Left renal cortex interstitium (tissue), 4 donors: ENCODE measurements around the gene COQ10B. TPM values are rescaled to one million over a fixed set of nuclear protein-coding genes. Genes with fewer than 3 reads are reported as not detected.
"Not testable (repeated sequence)": the region's sequence is repeated elsewhere in the genome, so short reads cannot be mapped to it uniquely, and the experiment has no call there.

Source experiments
- DNase-seq, 4 donors: peaks; one replicate each; pipeline ENCODE4 v3.0.0-alpha.2; 2013; ENCODE audit warnings: low read depth in 4 of 4, low spot score in 2 of 4, missing footprints in 1 of 4
- polyA plus RNA-seq, 4 donors: library from polyadenylated mRNA; unstranded; fragments of 120-200 nt; gene quantifications; one replicate each; pipeline ENCODE4 v1.2.1, GENCODE V29; 2013; ENCODE audit not compliant: insufficient read length in 4 of 4

COQ10B gene
- 10 to 100 TPM; 12.8 to 20.3 (median 16.3) TPM for polyA plus RNA-seq

DNA sequence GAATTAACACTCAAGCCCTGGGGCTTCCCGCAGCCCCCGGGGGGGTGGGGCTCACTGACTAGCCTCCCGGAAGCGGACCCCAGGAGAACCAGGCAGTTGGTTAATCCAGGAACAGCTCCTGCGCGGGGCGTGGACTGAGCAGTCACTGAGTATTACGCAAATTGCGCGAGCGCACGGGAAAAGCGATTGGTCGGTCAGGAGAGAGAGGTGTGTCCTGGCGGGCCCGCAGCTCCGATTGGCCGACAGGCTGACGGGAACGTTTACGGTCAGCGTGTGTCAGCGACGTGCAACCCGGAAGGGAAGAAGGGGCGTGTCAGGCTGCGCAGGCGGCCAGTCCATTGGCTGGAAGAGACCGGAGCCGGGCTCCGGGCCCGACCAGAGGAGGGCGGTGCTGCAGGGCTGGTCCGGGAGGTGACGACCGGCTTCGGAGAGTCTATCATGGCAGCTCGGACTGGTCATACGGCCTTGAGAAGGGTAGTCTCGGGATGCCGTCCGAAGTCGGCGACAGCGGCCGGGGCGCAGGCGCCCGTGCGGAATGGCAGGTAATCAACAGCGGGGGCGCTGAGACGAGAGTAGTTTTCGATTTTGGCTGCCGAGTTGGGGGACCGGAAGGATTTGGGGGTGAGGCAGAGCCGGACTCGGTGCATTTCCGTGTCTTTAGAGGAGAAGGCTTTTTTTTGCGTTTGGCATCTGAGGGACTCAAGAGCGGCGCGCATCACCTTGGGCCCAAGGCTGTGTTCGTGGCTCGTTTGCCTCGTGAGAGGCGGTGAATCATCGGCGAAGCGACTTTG, at the start of gene COQ10B:
COQ10B (plus strand) TSS at position 430 of the 791 bp plus-strand sequence; CDS start at position 439, 9 bp downstream.
- DNase-seq: peak; percentile 95 to 99 (median 96)

- DNase-seq: no peak
These were observed 47.8 kb upstream of the COQ10B start for GRCh38 chr2:197405582-197405981.

- no peak for DNase-seq
These were observed 39.3 kb upstream of the COQ10B start for GRCh38 chr2:197414039-197414438.

DNA sequence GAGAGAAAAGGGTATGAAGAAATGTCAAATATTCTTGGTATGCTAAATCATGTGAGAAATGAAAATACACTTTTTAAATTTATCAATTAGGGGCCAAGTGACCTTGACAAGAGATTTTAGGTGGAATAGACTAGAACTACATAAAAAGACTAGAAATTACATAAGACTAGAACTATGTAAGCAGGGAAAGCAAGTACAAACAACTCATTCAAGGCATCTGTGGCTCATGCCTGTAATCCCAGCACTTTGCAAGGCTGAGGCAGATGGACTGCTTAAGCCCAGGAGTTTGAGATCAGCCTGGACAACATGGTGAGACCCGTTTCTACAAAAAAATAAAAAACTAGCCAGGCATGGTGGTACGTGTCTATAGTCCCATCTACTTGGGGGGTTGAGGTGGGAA, 38.8 kb upstream of the COQ10B start:
- no peak for DNase-seq

GRCh38 chr2:197416268-197416667, 37.1 kb upstream of the COQ10B start:
- DNase-seq: no peak

DNA sequence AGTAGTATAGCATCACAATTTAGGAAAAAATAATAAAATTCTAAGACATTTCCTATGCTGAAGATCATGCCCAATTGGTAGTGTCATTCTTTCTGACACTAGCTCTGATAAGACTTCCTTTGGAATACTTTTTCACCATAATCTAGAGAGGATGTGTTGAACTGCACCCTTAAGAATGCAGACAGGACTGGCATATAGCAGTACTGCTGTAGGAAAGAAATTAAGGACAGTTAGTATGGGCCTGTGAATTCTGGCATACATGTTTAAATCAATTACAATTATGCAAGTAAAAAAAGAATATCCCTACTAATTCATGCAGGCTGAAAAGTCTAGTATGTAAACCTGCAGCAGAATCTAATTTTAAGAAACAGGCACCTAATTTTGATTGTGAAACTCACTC, 33.9 kb upstream of the COQ10B start:
- no peak for DNase-seq

- DNase-seq: no peak
These were observed 30.0 kb upstream of the COQ10B start for GRCh38 chr2:197423307-197423706.

GRCh38 chr2:197425550-197425949, 27.8 kb upstream of the COQ10B start:
- no peak for DNase-seq

DNA sequence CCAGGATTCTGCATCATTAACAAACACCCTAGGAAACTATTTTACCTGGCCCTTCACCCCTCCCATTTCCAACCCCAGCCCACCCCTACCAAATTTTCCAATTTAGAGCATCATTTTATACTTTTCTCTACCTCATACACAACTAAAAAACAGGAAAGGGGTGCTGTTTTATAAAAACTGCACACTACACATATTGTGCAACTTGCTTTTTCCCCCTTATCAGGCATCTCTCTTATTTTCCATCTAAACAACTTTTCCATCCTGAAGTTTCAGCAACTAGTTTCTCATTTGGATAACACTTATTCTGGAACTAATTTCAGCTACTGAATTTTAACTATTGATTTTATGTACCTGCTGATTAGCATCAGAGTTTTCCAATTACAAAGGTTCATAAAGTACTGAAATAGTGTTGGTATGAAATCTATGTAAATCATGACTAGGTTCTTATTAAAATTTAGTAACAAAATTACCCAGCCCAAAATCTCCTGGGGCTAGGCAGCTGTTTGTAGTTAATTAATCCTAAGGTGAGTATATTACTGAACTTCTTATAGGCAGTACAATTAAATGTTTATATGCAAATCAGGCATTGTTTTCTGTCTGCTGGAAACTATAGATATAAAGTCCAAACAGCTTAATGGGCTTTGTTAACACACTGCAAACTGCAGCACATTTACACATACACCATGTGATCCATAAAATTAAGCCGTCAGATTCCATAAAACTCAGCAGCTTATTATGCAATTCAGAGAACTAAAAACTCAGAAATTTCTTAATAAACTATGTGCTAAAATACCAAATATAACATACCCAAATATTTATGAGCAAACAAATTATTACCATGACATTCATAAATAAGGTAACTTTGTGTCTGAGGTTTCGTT, 26.4 kb upstream of the COQ10B start:
- DNase-seq: no peak

DNA sequence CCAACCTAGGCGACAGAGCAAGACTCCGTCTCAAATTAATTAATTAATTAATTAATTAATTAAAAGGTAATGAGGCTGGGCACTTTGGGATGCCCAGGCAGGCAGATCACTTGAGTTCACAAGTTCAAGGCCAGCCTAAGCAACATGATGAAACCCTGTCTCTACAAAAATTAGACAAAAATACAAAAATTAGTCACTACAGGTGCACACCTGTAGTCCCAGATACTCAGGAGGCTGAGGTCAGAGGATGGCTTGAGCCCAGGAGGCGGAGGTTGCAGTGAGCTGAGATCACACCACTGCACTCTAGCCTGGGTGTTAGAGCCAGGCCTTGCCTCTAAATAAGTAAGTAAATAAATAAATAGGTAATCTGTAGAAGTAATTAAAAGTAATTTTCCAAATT, 25.4 kb upstream of the COQ10B start:
- no peak for DNase-seq

DNA sequence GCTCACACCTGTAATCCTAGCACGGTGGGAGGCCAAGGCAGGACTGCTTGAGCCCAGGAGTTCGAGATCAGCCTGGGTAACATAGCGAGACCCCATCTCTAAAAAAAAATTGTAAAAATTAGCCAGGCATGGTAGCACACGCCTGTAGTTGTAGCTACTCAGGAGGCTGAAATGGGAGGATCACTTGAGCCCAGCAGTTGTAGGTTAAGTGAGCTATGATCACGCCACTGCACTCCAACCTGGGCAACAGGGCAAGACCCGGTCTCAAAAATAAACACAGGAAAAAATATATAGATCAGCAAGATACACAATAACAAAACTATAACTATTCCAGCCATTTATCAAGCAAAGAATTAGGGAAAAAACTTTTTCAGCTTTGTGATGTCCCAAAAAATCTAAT, 21.5 kb upstream of the COQ10B start:
- DNase-seq: no peak

GRCh38 chr2:197432527-197432926, 20.8 kb upstream of the COQ10B start:
- not testable (repeated sequence) for DNase-seq

DNA sequence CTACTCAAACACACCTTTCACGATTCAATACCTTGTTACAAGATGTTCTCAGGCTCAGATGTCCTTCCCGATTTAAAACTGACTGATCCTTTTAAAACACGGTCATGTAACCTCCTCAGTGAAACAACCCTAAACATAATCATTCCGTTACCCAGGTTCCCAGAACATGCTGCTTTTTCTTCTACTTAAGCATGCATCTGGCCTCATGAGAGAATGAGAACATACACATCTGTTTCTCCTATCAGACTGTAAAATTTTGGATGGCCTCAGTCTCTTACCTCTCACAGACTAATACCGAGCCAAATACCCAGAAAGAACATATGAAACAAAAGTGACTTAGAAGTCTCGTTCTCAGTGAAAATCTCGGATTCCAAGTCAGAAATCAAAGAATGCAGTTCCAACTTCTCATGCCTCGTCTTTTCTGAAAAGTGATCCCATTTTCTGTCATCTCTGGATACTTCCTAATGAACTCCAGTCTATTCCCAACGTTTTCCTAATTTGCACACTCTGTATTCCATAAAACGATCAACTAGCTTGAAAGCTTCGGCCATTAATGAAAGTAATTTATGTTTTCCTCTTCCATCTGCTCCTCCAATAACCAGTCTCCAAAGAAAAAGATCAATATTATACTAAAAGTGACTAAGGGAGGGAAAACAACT, 19.4 kb upstream of the COQ10B start:
- DNase-seq: peak in 1 of 4 donors; percentile 10

DNA sequence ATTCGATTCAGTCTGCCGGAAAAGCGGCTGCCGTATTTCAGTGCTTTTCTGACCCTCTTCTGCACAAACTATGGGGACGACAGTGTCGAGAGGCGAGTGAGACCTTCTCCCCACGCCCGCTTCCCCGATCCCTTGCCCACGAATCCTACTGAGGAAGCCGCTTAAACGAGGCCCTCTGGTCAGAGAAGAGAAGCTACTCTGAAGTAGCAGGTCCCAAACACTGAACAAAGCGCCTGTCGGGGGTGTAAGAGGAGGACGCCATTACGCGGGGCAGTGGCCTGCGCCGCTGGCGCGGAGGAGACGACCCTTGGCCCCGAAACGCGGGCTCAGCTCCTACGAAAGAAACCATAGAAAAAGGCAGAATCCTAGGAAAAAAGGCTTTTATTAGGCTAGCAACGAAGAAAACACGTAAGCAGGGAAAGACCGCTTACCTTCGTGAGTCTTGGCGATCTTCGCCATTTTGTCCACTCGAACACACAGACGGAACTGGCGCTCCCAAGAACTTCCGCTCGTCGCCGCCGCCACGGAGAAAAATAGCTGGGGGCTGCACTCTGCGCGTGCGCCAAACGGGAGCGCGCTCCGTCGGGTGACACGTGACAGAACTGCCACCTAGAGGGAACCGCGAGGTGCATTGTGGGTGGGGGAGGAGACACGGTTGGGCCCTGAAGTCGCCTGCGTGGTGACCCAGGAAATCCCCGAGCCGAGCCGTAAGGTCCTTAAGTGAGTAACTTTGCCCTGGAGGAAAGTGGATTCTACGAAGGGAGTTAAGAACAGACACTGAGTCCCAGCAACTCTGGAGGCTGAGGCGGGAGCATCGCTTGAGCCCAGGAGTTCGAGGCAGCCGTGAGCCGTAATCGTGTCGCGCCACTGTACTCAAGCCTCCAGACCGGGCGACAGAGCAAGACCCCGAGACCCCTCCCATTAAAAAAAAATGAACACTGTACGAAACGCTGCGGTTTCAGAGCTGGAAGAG, 18.5 kb upstream of the COQ10B start, which contains the start of gene SF3B1:
SF3B1 (minus strand) TSS at position 488 of the 973 bp plus-strand sequence; CDS start at position 459, 29 bp downstream.
- DNase-seq: peak; percentile 95 to 99 (median 97)

DNA sequence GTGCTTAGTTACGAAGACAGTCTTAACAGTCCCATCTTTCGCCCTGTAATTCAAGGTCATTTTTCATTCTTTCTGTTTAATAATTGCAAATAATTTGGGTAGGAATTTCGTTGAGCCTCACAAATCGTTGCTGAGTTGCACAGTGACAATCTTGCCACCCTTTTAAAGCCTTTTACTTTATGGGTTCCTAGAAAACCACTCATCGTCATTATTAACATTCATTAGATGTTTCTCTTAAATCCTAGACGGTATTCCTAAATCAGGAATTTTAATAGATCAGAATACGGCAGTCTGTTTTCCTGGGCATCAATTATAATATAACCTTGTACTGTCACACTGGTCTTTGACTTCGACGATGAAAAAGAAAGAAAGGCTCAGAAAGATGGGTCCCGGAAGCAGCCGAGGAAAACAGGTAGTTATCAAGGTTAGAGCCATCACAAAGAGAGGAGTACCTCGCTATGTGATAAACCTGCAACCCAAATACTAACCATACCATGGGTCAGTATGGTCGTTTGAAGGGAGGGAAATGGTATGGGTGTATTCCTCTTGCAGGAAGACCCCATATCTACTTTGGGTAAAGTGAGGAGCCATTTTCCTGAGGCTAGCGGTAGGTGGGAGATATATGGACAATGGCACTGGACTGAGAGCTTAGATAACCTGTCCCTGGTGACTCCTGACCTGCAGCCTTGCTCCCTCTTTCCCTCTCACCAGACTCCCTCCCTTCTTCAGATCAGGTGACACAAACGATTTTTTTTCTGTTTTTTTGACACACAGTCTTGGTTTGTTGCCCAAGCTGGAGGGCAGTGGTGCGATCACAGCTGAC, 17.5 kb upstream of the COQ10B start:
- DNase-seq: peak in 1 of 4 donors; percentile 6

- DNase-seq: no peak
These were observed 16.0 kb upstream of the COQ10B start for GRCh38 chr2:197437380-197437779.

GRCh38 chr2:197442857-197443256, 10.5 kb upstream of the COQ10B start:
- no peak for DNase-seq

DNA sequence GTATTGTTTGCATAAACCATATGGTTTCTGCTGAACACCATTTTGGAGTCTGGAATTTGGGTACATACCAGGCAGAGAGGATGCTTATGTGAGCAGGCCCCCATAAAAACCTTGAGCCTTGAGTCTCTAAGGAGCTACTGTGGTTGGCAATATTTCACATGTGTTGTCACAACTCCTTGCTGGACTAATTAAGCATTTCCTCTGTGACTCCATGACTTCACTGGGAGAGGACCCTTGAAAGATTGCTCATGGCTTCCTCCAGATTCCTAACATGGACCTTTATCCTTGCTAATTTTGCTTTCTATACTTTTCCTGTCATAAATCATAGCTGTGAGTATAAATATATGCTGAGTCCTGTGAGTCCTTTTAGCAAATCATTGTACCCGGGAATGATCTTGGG, 7.6 kb upstream of the COQ10B start:
- DNase-seq: no peak

DNA sequence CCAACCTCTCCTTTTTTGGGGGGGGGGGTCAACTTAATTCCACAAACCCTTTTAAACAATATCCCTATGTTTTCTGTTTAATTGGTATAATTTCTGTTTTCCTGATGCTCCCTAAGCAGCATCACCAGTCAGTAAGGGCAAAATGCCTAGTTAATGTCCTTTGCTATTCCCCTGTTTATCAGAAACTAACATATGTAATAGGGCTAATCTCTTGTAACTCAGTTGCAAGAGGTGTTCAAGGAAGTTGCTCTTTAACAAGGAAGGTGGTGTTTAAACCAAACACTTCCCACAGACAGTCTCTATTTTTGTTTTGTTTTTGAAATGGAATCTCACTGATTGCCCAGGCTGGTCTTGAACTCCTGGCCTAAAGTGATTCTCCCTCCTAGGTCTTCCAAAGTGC, 6.5 kb upstream of the COQ10B start:
- DNase-seq: no peak
